GM21529 (cell line): ENCODE results near the gene GID4.

Experiments
- ATAC-seq: cut with Tn5 transposase; IDR thresholded peaks from one replicate; pipeline ENCODE4 v1.9.1; 2021; ENCODE audit not compliant: unreplicated experiment

GID4 gene

GRCh38 chr17:18099516-18099915, 60.3 kb downstream of the GID4 start:
- ATAC-seq: no peak

GRCh38 chr17:18100616-18101015, 61.4 kb downstream of the GID4 start:
- no peak for ATAC-seq

GRCh38 chr17:18101828-18102227, 62.6 kb downstream of the GID4 start:
- ATAC-seq: no peak

- no peak for ATAC-seq
Measured at GRCh38 chr17:18102640-18103039, 63.4 kb downstream of the GID4 start.

GRCh38 chr17:18105027-18105426, 65.8 kb downstream of the GID4 start:
- no peak for ATAC-seq

- ATAC-seq: no peak
Measured at GRCh38 chr17:18105595-18105994, 66.4 kb downstream of the GID4 start.

- ATAC-seq: no peak
Measured at GRCh38 chr17:18106211-18106610, 67.0 kb downstream of the GID4 start.

GRCh38 chr17:18107061-18107790, 68.0 kb downstream of the GID4 start:
- no peak for ATAC-seq

- no peak for ATAC-seq
Measured at GRCh38 chr17:18107971-18108370, 68.8 kb downstream of the GID4 start.

GRCh38 chr17:18108401-18109312, 69.4 kb downstream of the GID4 start, which contains the start of gene MYO15A:
Gene MYO15A, plus strand, starts transcription at chr17:18108756. Its CDS starts 10,045 bp downstream, at chr17:18118801.
- no peak for ATAC-seq

- no peak for ATAC-seq
Measured at GRCh38 chr17:18109935-18110485, 70.8 kb downstream of the GID4 start.

GRCh38 chr17:18110636-18111145, 71.5 kb downstream of the GID4 start:
- ATAC-seq: no peak

- ATAC-seq: no peak
Measured at GRCh38 chr17:18111330-18111971, 72.2 kb downstream of the GID4 start.

GRCh38 chr17:18115517-18115916, 76.3 kb downstream of the GID4 start:
- ATAC-seq: no peak

GRCh38 chr17:18116078-18116477, 76.9 kb downstream of the GID4 start:
- ATAC-seq: no peak

GRCh38 chr17:18117533-18117932, 78.3 kb downstream of the GID4 start:
- no peak for ATAC-seq
